CD4-positive, CD25-positive, alpha-beta regulatory T cell (primary cell): ENCODE data around the gene SNX20. TPM values are rescaled to one million over a fixed set of nuclear protein-coding genes. Genes with fewer than 3 reads are reported as not detected.

Source experiments
- ATAC-seq, 2 donors: fragments of 150-1000 bp; cut with Tn5 transposase; one replicate each; pipeline ENCODE4 v1.10.0; 2021; ENCODE audit warnings: low read depth in 2 of 2, moderate number of reproducible peaks in 2 of 2, moderate library complexity in 1 of 2
- DNase-seq, 3 donors: peaks; one replicate each; pipeline versions ENCODE4 v3.0.0 to v3.0.0-alpha.2; 2012 to 2022; ENCODE audit warnings: mixed read lengths in 1 of 3
- H3K27ac ChIP-seq: one replicate; pipeline ENCODE4 v1.7.0; 2013; ENCODE audit warnings: mild to moderate bottlenecking, low read length; ENCODE audit not compliant: insufficient read depth, poor library complexity, severe bottlenecking
- H3K27me3 ChIP-seq: one replicate; pipeline ENCODE4 v1.7.0; 2013; ENCODE audit warnings: low read length; ENCODE audit not compliant: control insufficient read depth, insufficient read depth
- H3K36me3 ChIP-seq: one replicate; pipeline ENCODE4 v1.7.0; 2013; ENCODE audit warnings: mild to moderate bottlenecking, low read length, moderate library complexity; ENCODE audit not compliant: control insufficient read depth, insufficient read depth
- H3K4me1 ChIP-seq: 2 replicates; pipeline ENCODE4 v1.7.0; 2013; ENCODE audit warnings: mild to moderate bottlenecking, low read length; ENCODE audit not compliant: insufficient read depth, control insufficient read depth, poor library complexity, severe bottlenecking
- H3K4me3 ChIP-seq: one replicate; pipeline ENCODE4 v1.7.0; 2013; ENCODE audit warnings: low read depth, mild to moderate bottlenecking, low read length, moderate library complexity
- H3K9me3 ChIP-seq, 2 experiments: 1 replicate in 1 of 2; 2 replicates in 1 of 2; pipeline ENCODE4 v1.7.0; 2013; ENCODE audit warnings: low read length in 2 of 2, mild to moderate bottlenecking in 1 of 2, moderate library complexity in 1 of 2; ENCODE audit not compliant: control insufficient read depth in 2 of 2
- H3K27ac Mint-ChIP-seq, 3 donors: one replicate each; pipeline ENCODE4 v1.8.0; 2020 to 2022; ENCODE audit warnings: mild to moderate bottlenecking in 3 of 3, mixed read lengths in 3 of 3, moderate library complexity in 2 of 3
- H3K27me3 Mint-ChIP-seq: one replicate; pipeline ENCODE4 v1.8.0; 2022; ENCODE audit warnings: mild to moderate bottlenecking, mixed read lengths
- H3K36me3 Mint-ChIP-seq: one replicate; pipeline ENCODE4 v1.8.0; 2020; ENCODE audit warnings: mixed read lengths
- H3K4me1 Mint-ChIP-seq, 4 donors: one replicate each; pipeline ENCODE4 v1.8.0; 2020 to 2022; ENCODE audit warnings: mixed read lengths in 4 of 4, mild to moderate bottlenecking in 1 of 4
- H3K4me3 Mint-ChIP-seq, 4 donors: one replicate each; pipeline ENCODE4 v1.8.0; 2020 to 2022; ENCODE audit warnings: mild to moderate bottlenecking in 4 of 4, mixed read lengths in 4 of 4, moderate library complexity in 3 of 4
- H3K9me3 Mint-ChIP-seq, 7 donors: one replicate each; pipeline ENCODE4 v1.8.0; 2020 to 2022; ENCODE audit warnings: mixed read lengths in 7 of 7, mild to moderate bottlenecking in 3 of 7, moderate library complexity in 2 of 7
- polyA plus RNA-seq, 4 donors: library from polyadenylated mRNA; unstranded; fragments of 300-500 nt; fragmentation: Illumina TruSeq; gene quantifications; one replicate each; pipeline ENCODE4 v1.2.3, GENCODE V29; 2021
- total RNA-seq: library from RNA; stranded (reverse); gene quantifications from one replicate; pipeline ENCODE4 v1.2.3, GENCODE V29; 2022

The SNX20 gene
- total and polyA plus RNA-seq, 5 donors from 2014 or later, result 69.2 to 173 (median 130) TPM

GRCh38 chr16:50685462-50686063, 4.5 kb upstream of the SNX20 start:
- peak overlapping the region; percentile 88 to 99 (median 88) for H3K27ac Mint-ChIP-seq
- Histone ChIP-seq H3K36me3 (no peaks in the 10 kb centered on the region), H3K4me3 (peak overlapping the region; percentile 60), H3K27me3 (no peaks in the 10 kb centered on the region), H3K4me1 (peaks cover 55% of the 10 kb centered on the region), H3K9me3 (no peaks in the 10 kb centered on the region), H3K27ac (peak overlapping the region; percentile 75)
- ATAC-seq (no peak), DNase-seq (no peak)
- no peaks in the 10 kb centered on the region for H3K36me3 Mint-ChIP-seq
- peaks cover 22 to 65% (median 54%) of the 10 kb centered on the region in 4 donors for H3K4me1 Mint-ChIP-seq
- no peaks in the 10 kb centered on the region for H3K27me3 Mint-ChIP-seq
- peak overlapping the region; percentile 57 to 81 (median 66) for H3K4me3 Mint-ChIP-seq
- no peaks in the 10 kb centered on the region for H3K9me3 Mint-ChIP-seq

DNA sequence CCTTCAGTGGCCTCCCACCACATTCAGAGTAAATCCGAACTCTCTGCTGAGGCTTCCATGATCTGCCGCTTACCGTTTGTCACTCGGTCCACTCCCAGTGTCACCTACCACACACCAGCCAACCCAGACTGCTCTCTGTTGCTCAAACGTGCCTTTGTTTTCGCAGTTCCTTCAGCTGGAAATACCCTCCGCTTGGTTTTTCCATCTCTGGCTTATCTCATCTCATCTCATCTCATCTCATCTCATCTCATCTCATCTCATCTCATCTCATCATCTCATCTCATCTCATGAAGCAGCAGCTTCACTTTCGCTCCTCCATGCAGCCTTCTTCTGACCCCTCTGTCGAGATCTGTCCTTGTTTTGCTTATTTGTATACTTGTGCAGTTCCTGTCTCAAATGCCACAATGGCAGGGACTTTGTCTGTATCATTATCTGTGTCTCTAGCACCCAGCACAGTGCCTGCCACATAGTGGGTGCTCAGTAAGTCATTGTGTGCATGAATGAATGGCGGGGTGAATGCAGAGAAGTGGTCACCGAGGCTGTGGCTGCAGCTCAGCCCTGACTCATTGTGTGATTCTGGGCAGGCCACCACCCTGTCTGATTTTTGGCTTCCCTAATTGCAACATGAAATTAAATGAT, 3.8 kb upstream of the SNX20 start:
- Mint-ChIP-seq H3K4me1 (peaks cover 22 to 70% (median 56%) of the 10 kb centered on the region in 4 donors), H3K27ac (peak overlapping the region; percentile 88 to 99 (median 88)), H3K36me3 (peaks cover 4% of the 10 kb centered on the region), H3K27me3 (no peaks in the 10 kb centered on the region), H3K9me3 (no peaks in the 10 kb centered on the region), H3K4me3 (peak overlapping the region; percentile 57 to 81 (median 66))
- peak in 1 of 2 donors; percentile 3 for ATAC-seq
- Histone ChIP-seq H3K4me3 (peak overlapping the region; percentile 60), H3K27me3 (no peaks in the 10 kb centered on the region), H3K4me1 (peaks cover 61% of the 10 kb centered on the region), H3K27ac (peak overlapping the region; percentile 75), H3K9me3 (no peaks in the 10 kb centered on the region), H3K36me3 (no peaks in the 10 kb centered on the region)
- no peak for DNase-seq

DNA sequence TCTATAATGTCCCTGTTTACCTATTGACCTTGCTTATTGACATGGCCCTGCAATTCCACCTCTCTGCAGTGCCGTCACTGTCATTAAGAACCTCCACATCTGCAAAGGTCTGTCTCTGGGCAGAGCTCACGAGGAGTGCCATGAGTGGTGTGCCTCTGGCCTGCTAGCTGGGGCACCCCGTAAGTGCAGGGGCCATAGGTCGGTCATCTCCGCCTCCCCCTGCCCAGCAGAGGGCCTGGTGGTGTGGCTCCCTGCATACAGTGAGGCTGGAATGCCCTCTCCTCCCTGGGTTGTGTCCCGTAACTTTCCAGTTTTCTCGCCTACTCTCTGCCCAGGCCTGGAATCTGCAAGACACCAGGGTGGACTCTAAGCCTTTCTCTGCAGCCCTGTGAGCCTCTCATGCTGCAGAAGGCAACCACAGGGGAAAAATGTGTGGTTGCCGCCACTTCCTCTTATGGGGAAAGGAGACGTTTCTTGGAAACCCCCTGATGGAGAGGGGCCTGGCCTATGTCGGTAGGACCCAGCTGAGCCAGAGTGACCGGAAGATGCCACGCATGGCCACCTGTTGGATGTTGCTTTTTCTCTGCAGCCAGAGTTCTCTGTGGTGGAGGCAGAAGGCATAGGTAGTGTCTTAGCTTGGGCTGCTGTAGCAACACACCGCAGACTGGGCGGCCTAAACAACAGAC, 2.7 kb upstream of the SNX20 start:
- Mint-ChIP-seq H3K4me3 (peak overlapping the region; percentile 57 to 80 (median 66)), H3K4me1 (peaks cover 24 to 80% (median 60%) of the 10 kb centered on the region in 4 donors), H3K36me3 (peaks cover 11% of the 10 kb centered on the region), H3K27ac (peak overlapping the region; percentile 88 to 99 (median 88)), H3K27me3 (no peaks in the 10 kb centered on the region), H3K9me3 (no peaks in the 10 kb centered on the region)
- H3K27me3 ChIP-seq, result no peaks in the 10 kb centered on the region
- ATAC-seq, result peak; percentile 30 to 40
- no peaks in the 10 kb centered on the region for H3K9me3 ChIP-seq
- H3K27ac ChIP-seq, result peak overlapping the region; percentile 75
- peaks cover 6% of the 10 kb centered on the region for H3K36me3 ChIP-seq
- peak; percentile 33 to 77 (median 51) for DNase-seq
- H3K4me3 ChIP-seq, result peak overlapping the region; percentile 60
- peaks cover 72% of the 10 kb centered on the region for H3K4me1 ChIP-seq

GRCh38 chr16:50680556-50680893, 587 bp downstream of the SNX20 start:
- DNase-seq (no peak), ATAC-seq (no peak)
- H3K36me3 Mint-ChIP-seq, result peaks cover 45% of the 10 kb centered on the region
- H3K4me1 ChIP-seq, result peaks cover 81% of the 10 kb centered on the region
- H3K36me3 ChIP-seq, result peaks cover 38% of the 10 kb centered on the region
- peak overlapping the region; percentile 91 for H3K27ac ChIP-seq
- H3K27me3 ChIP-seq, result no peaks in the 10 kb centered on the region
- H3K4me1 Mint-ChIP-seq, result peaks cover 33 to 93% (median 79%) of the 10 kb centered on the region in 4 donors
- no peaks in the 10 kb centered on the region for H3K9me3 ChIP-seq
- H3K4me3 ChIP-seq, result peak overlapping the region; percentile 98
- no peaks in the 10 kb centered on the region for H3K27me3 Mint-ChIP-seq
- peak overlapping the region; percentile 93 to 97 (median 97) for H3K4me3 Mint-ChIP-seq
- H3K9me3 Mint-ChIP-seq, result peaks cover 0 to 3% (median 0%) of the 10 kb centered on the region in 7 donors
- peak overlapping the region; percentile 88 to 98 (median 98) for H3K27ac Mint-ChIP-seq

DNA sequence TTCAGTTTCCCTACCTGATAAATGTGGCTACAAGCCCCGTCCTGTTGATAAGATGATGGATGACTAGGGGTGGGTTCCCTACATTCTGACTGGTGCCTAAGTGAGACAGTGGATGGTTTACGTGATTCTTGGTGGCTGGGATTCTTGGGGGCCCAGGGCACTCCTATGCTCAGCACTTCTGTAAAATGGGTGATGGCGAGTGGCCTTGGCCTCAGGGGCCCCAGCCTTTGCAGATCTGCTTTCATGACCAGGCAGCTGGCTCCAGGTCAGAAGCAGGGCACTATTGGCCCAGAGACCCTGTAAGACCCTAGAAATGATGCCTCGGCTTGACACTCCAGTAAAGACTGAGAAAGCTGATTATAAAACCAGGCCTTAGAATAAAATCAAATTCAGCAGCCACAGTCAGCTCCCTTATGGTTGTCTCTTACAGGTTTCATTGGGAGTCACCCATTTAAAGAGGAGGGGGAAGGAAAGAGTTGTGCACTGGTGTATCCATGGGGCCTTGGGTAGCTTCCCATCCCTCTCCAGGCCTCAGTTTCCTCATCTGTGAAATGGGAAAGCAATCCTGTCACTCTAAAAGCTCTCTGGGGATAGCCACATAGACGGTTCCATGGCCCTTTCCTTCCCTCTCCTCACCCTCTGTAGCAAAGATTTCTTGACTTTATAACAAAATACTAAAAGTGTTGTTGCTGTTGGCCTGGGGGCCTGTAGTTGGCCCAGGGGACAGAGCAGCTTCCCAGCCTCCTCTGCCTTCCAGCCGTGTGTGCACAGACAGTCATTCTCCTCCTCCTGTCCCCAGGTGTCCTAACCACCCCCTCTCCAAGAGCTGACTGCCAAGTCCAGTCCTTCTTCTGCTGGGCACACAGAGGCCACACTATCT, 1.2 kb downstream of the SNX20 start:
- ATAC-seq (no peak), DNase-seq (no peak)
- H3K27me3 Mint-ChIP-seq, result no peaks in the 10 kb centered on the region
- peak overlapping the region; percentile 93 to 97 (median 97) for H3K4me3 Mint-ChIP-seq
- peaks cover 51% of the 10 kb centered on the region for H3K36me3 Mint-ChIP-seq
- no peaks in the 10 kb centered on the region for H3K9me3 ChIP-seq
- no peaks in the 10 kb centered on the region for H3K27me3 ChIP-seq
- H3K4me1 Mint-ChIP-seq, result peaks cover 29 to 89% (median 74%) of the 10 kb centered on the region in 4 donors
- peaks cover 74% of the 10 kb centered on the region for H3K4me1 ChIP-seq
- H3K27ac ChIP-seq, result peak overlapping the region; percentile 91
- peak overlapping the region; percentile 98 for H3K4me3 ChIP-seq
- H3K36me3 ChIP-seq, result peaks cover 44% of the 10 kb centered on the region
- peak overlapping the region; percentile 88 to 98 (median 98) for H3K27ac Mint-ChIP-seq
- peaks cover 0 to 3% (median 0%) of the 10 kb centered on the region in 7 donors for H3K9me3 Mint-ChIP-seq

DNA sequence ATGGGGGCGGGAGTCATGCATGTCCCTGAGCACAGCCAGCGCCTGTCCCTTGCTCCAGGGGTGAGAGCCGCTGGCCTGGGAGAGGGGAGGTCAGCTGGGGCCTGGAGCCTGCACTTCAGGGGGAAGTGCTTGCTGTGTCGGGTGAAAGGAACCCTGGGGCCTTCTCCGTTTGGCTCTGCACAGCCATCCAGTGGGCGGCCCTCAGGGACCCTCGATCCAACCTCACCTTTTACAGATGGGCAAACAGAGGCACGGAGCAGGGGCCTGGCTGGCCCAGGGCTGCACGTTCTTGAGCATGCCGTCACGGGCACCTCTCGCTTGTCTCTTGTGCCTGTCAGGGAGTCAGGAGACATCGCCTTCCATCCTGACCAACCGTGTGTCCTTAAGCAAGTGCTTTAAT, 1.8 kb downstream of the SNX20 start:
- Mint-ChIP-seq H3K4me1 (peaks cover 26 to 84% (median 69%) of the 10 kb centered on the region in 4 donors), H3K36me3 (peaks cover 57% of the 10 kb centered on the region), H3K27ac (peak overlapping the region; percentile 88 to 98 (median 98)), H3K27me3 (no peaks in the 10 kb centered on the region), H3K4me3 (peak overlapping the region; percentile 96 to 97 (median 97)), H3K9me3 (peaks cover 0 to 4% (median 0%) of the 10 kb centered on the region in 7 donors)
- H3K9me3 ChIP-seq, result peaks cover 2 to 4% of the 10 kb centered on the region in 2 experiments
- DNase-seq (no peak), ATAC-seq (no peak)
- no peaks in the 10 kb centered on the region for H3K27me3 ChIP-seq
- peaks cover 50% of the 10 kb centered on the region for H3K36me3 ChIP-seq
- H3K4me1 ChIP-seq, result peaks cover 68% of the 10 kb centered on the region
- H3K4me3 ChIP-seq, result peak overlapping the region; percentile 98
- peak overlapping the region; percentile 91 for H3K27ac ChIP-seq

GRCh38 chr16:50678531-50678930, 2.6 kb downstream of the SNX20 start:
- Histone ChIP-seq H3K27me3 (no peaks in the 10 kb centered on the region), H3K27ac (peak overlapping the region; percentile 91), H3K4me1 (peaks cover 61% of the 10 kb centered on the region), H3K4me3 (peak overlapping the region; percentile 98), H3K9me3 (peaks cover 2 to 8% of the 10 kb centered on the region in 2 experiments), H3K36me3 (peaks cover 58% of the 10 kb centered on the region)
- no peak for ATAC-seq
- peak overlapping the region; percentile 96 to 97 (median 97) for H3K4me3 Mint-ChIP-seq
- peak overlapping the region; percentile 88 to 98 (median 93) for H3K27ac Mint-ChIP-seq
- H3K9me3 Mint-ChIP-seq, result peaks cover 0 to 6% (median 0%) of the 10 kb centered on the region in 7 donors
- DNase-seq, result no peak
- no peaks in the 10 kb centered on the region for H3K27me3 Mint-ChIP-seq
- H3K36me3 Mint-ChIP-seq, result peaks cover 62% of the 10 kb centered on the region
- H3K4me1 Mint-ChIP-seq, result peaks cover 21 to 77% (median 63%) of the 10 kb centered on the region in 4 donors
